ENCODE measurements around the gene MICOS13.

GRCh38 chr19:5684694-5685430 lies 4.5 kb upstream of the MICOS13 start:
- no peak for TF ChIP-seq ZNF37A (tag by site-specific recombination; IDR thresholded peaks at IDR 0.05)
- TF ChIP-seq, protein P1, sequence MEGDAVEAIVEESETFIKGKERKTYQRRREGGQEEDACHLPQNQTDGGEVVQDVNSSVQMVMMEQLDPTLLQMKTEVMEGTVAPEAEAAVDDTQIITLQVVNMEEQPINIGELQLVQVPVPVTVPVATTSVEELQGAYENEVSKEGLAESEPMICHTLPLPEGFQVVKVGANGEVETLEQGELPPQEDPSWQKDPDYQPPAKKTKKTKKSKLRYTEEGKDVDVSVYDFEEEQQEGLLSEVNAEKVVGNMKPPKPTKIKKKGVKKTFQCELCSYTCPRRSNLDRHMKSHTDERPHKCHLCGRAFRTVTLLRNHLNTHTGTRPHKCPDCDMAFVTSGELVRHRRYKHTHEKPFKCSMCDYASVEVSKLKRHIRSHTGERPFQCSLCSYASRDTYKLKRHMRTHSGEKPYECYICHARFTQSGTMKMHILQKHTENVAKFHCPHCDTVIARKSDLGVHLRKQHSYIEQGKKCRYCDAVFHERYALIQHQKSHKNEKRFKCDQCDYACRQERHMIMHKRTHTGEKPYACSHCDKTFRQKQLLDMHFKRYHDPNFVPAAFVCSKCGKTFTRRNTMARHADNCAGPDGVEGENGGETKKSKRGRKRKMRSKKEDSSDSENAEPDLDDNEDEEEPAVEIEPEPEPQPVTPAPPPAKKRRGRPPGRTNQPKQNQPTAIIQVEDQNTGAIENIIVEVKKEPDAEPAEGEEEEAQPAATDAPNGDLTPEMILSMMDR (tag by site-specific recombination; IDR thresholded peaks at IDR 0.05) = no peak
- no peak for TF ChIP-seq ZNF521 (tag by site-specific recombination; IDR thresholded peaks at IDR 0.05)
- no peak for TF ChIP-seq YY1 (tag by site-specific recombination; IDR thresholded peaks at IDR 0.05)
- TF ChIP-seq ZNF416 (tag by site-specific recombination; IDR thresholded peaks at IDR 0.05) = no peak
- TF ChIP-seq, protein P2, sequence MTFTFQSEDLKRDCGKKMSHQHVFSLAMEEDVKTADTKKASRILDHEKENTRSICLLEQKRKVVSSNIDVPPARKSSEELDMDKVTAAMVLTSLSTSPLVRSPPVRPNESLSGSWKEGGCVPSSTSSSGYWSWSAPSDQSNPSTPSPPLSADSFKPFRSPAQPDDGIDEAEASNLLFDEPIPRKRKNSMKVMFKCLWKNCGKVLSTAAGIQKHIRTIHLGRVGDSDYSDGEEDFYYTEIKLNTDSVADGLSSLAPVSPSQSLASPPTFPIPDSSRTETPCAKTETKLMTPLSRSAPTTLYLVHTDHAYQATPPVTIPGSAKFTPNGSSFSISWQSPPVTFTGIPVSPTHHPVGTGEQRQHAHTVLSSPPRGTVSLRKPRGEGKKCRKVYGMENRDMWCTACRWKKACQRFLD (tag by site-specific recombination; IDR thresholded peaks at IDR 0.05) = no peak
- no peak for TF ChIP-seq ZNF768 (tag by site-specific recombination; IDR thresholded peaks at IDR 0.05)
- TF ChIP-seq, protein P3, sequence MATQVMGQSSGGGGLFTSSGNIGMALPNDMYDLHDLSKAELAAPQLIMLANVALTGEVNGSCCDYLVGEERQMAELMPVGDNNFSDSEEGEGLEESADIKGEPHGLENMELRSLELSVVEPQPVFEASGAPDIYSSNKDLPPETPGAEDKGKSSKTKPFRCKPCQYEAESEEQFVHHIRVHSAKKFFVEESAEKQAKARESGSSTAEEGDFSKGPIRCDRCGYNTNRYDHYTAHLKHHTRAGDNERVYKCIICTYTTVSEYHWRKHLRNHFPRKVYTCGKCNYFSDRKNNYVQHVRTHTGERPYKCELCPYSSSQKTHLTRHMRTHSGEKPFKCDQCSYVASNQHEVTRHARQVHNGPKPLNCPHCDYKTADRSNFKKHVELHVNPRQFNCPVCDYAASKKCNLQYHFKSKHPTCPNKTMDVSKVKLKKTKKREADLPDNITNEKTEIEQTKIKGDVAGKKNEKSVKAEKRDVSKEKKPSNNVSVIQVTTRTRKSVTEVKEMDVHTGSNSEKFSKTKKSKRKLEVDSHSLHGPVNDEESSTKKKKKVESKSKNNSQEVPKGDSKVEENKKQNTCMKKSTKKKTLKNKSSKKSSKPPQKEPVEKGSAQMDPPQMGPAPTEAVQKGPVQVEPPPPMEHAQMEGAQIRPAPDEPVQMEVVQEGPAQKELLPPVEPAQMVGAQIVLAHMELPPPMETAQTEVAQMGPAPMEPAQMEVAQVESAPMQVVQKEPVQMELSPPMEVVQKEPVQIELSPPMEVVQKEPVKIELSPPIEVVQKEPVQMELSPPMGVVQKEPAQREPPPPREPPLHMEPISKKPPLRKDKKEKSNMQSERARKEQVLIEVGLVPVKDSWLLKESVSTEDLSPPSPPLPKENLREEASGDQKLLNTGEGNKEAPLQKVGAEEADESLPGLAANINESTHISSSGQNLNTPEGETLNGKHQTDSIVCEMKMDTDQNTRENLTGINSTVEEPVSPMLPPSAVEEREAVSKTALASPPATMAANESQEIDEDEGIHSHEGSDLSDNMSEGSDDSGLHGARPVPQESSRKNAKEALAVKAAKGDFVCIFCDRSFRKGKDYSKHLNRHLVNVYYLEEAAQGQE (tag by site-specific recombination; IDR thresholded peaks at IDR 0.05) = no peak
- TF ChIP-seq, protein P4, sequence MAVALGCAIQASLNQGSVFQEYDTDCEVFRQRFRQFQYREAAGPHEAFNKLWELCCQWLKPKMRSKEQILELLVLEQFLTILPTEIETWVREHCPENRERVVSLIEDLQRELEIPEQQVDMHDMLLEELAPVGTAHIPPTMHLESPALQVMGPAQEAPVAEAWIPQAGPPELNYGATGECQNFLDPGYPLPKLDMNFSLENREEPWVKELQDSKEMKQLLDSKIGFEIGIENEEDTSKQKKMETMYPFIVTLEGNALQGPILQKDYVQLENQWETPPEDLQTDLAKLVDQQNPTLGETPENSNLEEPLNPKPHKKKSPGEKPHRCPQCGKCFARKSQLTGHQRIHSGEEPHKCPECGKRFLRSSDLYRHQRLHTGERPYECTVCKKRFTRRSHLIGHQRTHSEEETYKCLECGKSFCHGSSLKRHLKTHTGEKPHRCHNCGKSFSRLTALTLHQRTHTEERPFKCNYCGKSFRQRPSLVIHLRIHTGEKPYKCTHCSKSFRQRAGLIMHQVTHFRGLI (tag by site-specific recombination; IDR thresholded peaks at IDR 0.05) = no peak
- TF ChIP-seq, protein P5, sequence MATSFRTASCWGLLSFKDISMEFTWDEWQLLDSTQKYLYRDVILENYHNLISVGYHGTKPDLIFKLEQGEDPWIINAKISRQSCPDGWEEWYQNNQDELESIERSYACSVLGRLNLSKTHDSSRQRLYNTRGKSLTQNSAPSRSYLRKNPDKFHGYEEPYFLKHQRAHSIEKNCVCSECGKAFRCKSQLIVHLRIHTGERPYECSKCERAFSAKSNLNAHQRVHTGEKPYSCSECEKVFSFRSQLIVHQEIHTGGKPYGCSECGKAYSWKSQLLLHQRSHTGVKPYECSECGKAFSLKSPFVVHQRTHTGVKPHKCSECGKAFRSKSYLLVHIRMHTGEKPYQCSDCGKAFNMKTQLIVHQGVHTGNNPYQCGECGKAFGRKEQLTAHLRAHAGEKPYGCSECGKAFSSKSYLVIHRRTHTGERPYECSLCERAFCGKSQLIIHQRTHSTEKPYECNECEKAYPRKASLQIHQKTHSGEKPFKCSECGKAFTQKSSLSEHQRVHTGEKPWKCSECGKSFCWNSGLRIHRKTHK (tag by site-specific recombination; IDR thresholded peaks at IDR 0.05) = no peak

Measured in HEK293 (cell line).